Osteocyte (in vitro differentiated cells): ENCODE results near the gene NRXN3. TPM values are rescaled to one million over a fixed set of nuclear protein-coding genes. Genes with fewer than 3 reads are reported as not detected.

Experiments
- DNase-seq: peaks from one replicate; pipeline ENCODE4 v3.0.0; 2021; ENCODE audit warnings: mixed read lengths; ENCODE audit not compliant: unreplicated experiment; ENCODE audit errors: extremely low spot score
- H3K27ac Mint-ChIP-seq: one replicate; pipeline ENCODE4 v1.8.0; 2021; ENCODE audit warnings: mild to moderate bottlenecking, mixed read lengths; ENCODE audit not compliant: unreplicated experiment
- H3K27me3 Mint-ChIP-seq: one replicate; pipeline ENCODE4 v1.8.0; 2021; ENCODE audit warnings: mixed read lengths; ENCODE audit not compliant: unreplicated experiment
- H3K36me3 Mint-ChIP-seq: one replicate; pipeline ENCODE4 v1.8.0; 2021; ENCODE audit warnings: mixed read lengths; ENCODE audit not compliant: unreplicated experiment
- H3K4me1 Mint-ChIP-seq: one replicate; pipeline ENCODE4 v1.8.0; 2021; ENCODE audit warnings: mixed read lengths; ENCODE audit not compliant: unreplicated experiment
- H3K4me3 Mint-ChIP-seq: one replicate; pipeline ENCODE4 v1.8.0; 2021; ENCODE audit warnings: mild to moderate bottlenecking, moderate library complexity, mixed read lengths; ENCODE audit not compliant: unreplicated experiment
- H3K9me3 Mint-ChIP-seq: one replicate; pipeline ENCODE4 v1.8.0; 2021; ENCODE audit warnings: mixed read lengths; ENCODE audit not compliant: unreplicated experiment
- CTCF ChIP-seq: fragments of 200-600 bp; sonication (generic); IDR thresholded peaks from 2 replicates; pipeline ENCODE4 v1.5.0; 2021; ENCODE audit warnings: antibody characterized with exemption, mild to moderate bottlenecking, moderate library complexity
- total RNA-seq: library from RNA; stranded (reverse); gene quantifications from 2 replicates; pipeline ENCODE4 v1.2.1, GENCODE V29; 2021

The NRXN3 gene
- total RNA-seq, 1 donor from 2014 or later: 26.5 TPM

- no peak overlapping the region for H3K4me3 Mint-ChIP-seq
- no peaks in the 10 kb centered on the region for H3K4me1 Mint-ChIP-seq
- no peaks in the 10 kb centered on the region for H3K9me3 Mint-ChIP-seq
- no peaks in the 10 kb centered on the region for H3K27me3 Mint-ChIP-seq
- no peak overlapping the region for H3K27ac Mint-ChIP-seq
- no peak for DNase-seq
- H3K36me3 Mint-ChIP-seq: no peaks in the 10 kb centered on the region
- TF ChIP-seq CTCF: no peak
Measured at GRCh38 chr14:78782551-78782950, 612.4 kb downstream of the NRXN3 start.

DNA sequence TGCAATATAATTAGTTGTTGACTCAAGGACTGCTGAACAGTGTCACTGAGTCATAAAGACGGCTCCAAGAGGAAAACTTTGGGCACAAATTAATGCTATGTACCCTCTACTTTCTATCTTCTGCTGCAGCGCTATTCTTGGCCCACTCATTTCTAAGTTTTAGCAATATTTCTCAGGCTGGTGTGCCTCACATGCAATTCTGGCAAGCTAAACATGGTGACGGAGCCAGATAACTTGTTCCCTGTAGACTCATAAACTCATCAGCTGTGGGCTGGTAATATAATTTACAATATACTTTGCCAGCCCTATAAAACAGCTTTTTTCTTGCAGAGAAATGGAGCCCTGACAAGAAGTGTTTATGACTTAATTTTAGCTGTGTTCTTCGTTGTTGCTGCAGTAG lies 615.1 kb downstream of the NRXN3 start:
- Mint-ChIP-seq H3K9me3 (no peaks in the 10 kb centered on the region), H3K36me3 (no peaks in the 10 kb centered on the region), H3K4me1 (no peaks in the 10 kb centered on the region), H3K27ac (no peak overlapping the region), H3K27me3 (no peaks in the 10 kb centered on the region), H3K4me3 (no peak overlapping the region)
- DNase-seq: no peak
- TF ChIP-seq CTCF: no peak

DNA sequence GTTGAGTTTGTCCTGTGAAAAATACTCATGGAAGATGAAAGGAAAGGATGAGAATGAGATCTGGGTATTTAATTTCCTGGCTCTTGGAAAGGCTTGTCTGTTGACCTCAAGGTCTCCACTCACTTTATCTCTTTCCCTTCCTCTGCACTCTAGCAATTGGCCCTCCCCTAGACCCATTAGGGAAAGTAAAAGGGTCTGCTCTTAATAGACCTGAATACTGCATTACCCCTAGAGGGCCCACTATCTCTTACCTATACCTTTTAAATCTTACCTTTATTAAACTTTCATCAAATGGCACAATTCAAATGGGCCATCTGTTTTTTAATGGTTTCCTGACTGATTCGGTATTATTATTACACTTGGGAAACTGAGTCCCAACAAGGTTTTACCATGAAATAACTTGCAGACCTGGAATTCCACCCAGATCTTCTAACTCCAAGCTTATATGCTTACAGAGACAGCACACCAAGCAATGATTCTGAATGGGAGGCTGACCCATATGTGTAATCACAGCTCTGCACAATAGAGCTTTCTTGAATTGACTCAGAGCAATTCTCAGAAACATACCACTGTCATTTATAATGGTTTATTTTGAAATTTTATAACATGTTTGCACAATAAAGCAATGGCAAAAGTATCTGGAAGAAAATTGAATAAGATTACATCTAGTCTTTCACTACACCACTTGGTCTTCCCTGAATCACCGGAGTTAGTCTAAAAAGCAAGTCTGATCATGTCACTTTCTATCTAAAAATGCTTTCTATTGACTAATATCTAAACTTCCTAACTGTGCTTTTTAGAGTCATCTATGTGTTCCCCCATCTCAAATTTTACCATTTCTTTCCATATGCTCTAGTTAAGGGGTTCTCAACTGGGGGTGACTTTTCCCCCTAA lies 618.5 kb downstream of the NRXN3 start:
- no peaks in the 10 kb centered on the region for H3K36me3 Mint-ChIP-seq
- TF ChIP-seq CTCF: no peak
- DNase-seq: no peak
- H3K9me3 Mint-ChIP-seq: no peaks in the 10 kb centered on the region
- no peak overlapping the region for H3K4me3 Mint-ChIP-seq
- H3K4me1 Mint-ChIP-seq: no peaks in the 10 kb centered on the region
- H3K27ac Mint-ChIP-seq: no peak overlapping the region
- peaks cover 6% of the 10 kb centered on the region for H3K27me3 Mint-ChIP-seq

DNA sequence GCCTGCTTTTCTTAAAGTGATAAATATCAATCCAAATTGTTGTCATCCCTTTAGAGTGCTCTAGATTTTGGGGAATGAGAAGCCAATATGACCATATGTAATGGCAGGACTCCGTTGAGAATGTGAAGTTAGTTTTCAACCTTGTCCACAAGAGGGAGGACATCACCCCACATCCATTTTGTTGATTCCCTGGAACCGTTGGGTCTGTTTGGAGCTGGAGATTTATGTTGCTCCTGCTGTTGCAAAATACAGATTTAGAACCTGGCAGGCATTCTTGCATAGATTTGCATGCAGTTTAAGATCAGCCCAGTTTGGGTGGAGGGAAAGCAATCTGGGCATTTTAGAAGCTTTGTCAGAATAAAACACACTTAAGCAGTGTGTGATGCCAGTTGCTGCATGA lies 620.1 kb downstream of the NRXN3 start:
- H3K4me3 Mint-ChIP-seq: no peak overlapping the region

More for the DNA sequence above, 620.1 kb downstream of the NRXN3 start:
- no peaks in the 10 kb centered on the region for H3K4me1 Mint-ChIP-seq
- no peak for DNase-seq
- H3K27ac Mint-ChIP-seq: no peak overlapping the region
- TF ChIP-seq CTCF: peak; percentile 6
- H3K36me3 Mint-ChIP-seq: no peaks in the 10 kb centered on the region
- H3K27me3 Mint-ChIP-seq: peaks cover 6% of the 10 kb centered on the region
- H3K9me3 Mint-ChIP-seq: no peaks in the 10 kb centered on the region
